ENCODE results near the gene OPCML.
"Not testable (repeated sequence)": the region's sequence is repeated elsewhere in the genome, so short reads cannot be mapped to it uniquely, and the experiment has no call there.

OPCML gene

GRCh38 chr11:132373405-132374143 lies 1158.7 kb downstream of the OPCML start:
- no peak for DNase-seq

DNA sequence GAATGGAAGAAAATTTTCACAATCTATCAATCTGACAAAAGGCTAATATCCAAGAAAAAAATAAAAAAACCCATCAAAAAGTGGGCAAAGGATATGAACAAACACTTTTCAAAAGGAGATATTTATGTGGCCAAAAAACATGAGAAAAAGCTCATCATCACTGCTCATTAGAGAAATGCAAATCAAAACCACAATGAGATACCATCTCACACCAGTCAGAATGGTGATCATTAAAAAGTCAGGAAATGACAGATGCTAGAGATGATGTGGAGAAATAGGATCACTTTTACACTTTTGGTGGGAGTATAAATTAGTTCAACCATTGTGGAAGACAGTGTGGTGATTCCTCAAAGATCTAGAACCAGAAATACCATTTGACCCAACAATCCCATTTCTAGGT lies 1162.2 kb downstream of the OPCML start:
- DNase-seq = not testable (repeated sequence)

DNA sequence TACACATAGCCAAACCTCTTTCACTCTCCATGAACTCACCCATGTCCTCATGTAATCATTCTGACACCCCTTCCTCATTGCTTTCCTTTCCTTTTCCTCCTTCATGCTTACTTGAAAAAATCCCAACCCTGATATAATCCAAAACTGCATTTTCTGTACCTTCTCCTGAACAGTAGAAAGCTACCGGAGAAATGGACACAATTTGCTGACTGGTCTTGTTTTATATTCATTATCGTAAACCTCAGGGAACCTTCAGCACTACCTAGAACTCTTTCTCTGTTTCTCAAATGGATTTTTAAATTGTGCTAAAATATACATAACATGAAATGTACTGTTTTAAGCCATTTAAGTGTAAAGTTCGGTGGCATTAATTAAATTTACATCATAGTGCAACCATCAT lies 1165.0 kb downstream of the OPCML start:
- no peak for DNase-seq

DNA sequence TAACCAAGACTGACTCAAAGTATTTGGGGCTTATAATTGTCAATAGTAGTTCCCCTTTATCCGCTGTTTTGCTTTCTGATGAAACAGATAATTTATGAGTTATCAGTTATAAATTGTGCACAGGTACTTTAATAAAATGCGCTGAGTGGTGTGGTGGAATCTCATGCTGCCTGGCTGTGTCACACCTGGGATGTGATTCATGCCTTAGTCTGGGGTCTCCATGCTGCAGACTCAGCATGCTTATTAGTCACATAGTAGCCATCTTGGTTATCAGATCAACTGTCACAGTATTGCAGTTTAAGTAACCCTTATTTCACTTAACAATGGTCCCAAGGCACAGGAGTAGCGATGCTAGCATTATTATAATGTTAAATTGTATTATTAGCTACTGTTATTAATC lies 1166.7 kb downstream of the OPCML start:
- DNase-seq = no peak

Measured in NCI-H82 (cell line).